Parathyroid adenoma (tissue), 2 donors: ENCODE measurements around the gene KLHL29.

ENCODE experiments used
- H2AFZ ChIP-seq: fragments of 300-600 bp; sonication (generic); one replicate; pipeline ENCODE4 v1.7.0; 2017; ENCODE audit warnings: antibody characterized with exemption, mild to moderate bottlenecking
- H3K27ac ChIP-seq: fragments of 300-600 bp; sonication (generic); one replicate; pipeline ENCODE4 v1.7.0; 2017
- H3K27me3 ChIP-seq: fragments of 300-600 bp; sonication (generic); one replicate; pipeline ENCODE4 v1.7.0; 2017; ENCODE audit warnings: low read length; ENCODE audit not compliant: control insufficient read depth, insufficient read depth
- H3K36me3 ChIP-seq: fragments of 300-600 bp; sonication (generic); one replicate; pipeline ENCODE4 v1.7.0; 2017; ENCODE audit warnings: low read length; ENCODE audit not compliant: control insufficient read depth, insufficient read depth
- H3K4me1 ChIP-seq: fragments of 300-600 bp; sonication (generic); one replicate; pipeline ENCODE4 v1.7.0; 2017; ENCODE audit warnings: control low read depth
- H3K4me2 ChIP-seq: fragments of 300-600 bp; sonication (generic); one replicate; pipeline ENCODE4 v1.7.0; 2017; ENCODE audit warnings: low read length
- H3K4me3 ChIP-seq: fragments of 300-600 bp; sonication (generic); one replicate; pipeline ENCODE4 v1.7.0; 2017; ENCODE audit warnings: low read depth, low read length
- H3K79me2 ChIP-seq: fragments of 300-600 bp; sonication (generic); one replicate; pipeline ENCODE4 v1.7.0; 2017; ENCODE audit warnings: control low read depth
- H3K9ac ChIP-seq: fragments of 300-600 bp; sonication (generic); one replicate; pipeline ENCODE4 v1.7.0; 2017; ENCODE audit warnings: mild to moderate bottlenecking
- H3K9me3 ChIP-seq: fragments of 300-600 bp; sonication (generic); one replicate; pipeline ENCODE4 v1.7.0; 2017; ENCODE audit warnings: low read length; ENCODE audit not compliant: control insufficient read depth
- CTCF ChIP-seq: fragments of 300-600 bp; sonication (generic); IDR thresholded peaks from one replicate; pipeline ENCODE4 v1.7.0; 2017; ENCODE audit warnings: antibody characterized with exemption, mild to moderate bottlenecking
- donor health status: primary hyperparathyroidism.

The KLHL29 gene

DNA sequence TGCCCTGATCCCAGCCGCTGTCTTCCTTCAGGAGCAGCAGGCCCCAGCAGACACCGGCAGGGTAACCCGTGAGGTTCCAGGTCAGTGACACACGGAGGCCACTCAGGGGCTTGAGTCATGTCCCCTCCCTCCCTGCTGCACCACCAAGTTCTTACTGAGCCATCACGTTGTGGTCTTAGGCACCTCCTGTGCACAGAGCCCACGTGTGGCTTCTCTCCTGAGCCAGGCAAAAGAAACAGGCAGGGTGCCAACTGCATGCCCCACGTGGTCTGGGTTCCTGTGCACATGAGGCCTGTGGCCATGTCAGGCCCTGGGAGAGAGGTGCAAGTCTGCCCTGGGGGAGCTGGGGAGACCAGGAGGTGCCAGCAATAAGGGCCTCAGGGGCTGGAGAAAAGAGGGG, 264.8 kb downstream of the KLHL29 start:
- H3K36me3 ChIP-seq, result no peaks in the 10 kb centered on the region
- H2AFZ ChIP-seq, result peak overlapping the region; percentile 56
- H3K4me1 ChIP-seq, result peaks cover 9% of the 10 kb centered on the region
- H3K27ac ChIP-seq, result no peak overlapping the region
- H3K79me2 ChIP-seq, result no peaks in the 10 kb centered on the region
- no peak for TF ChIP-seq CTCF
- no peaks in the 10 kb centered on the region for H3K27me3 ChIP-seq
- H3K9me3 ChIP-seq, result no peaks in the 10 kb centered on the region
- no peak overlapping the region for H3K9ac ChIP-seq
- H3K4me2 ChIP-seq, result no peak overlapping the region
- no peak overlapping the region for H3K4me3 ChIP-seq

GRCh38 chr2:23651187-23652080, 266.5 kb downstream of the KLHL29 start:
- H3K36me3 ChIP-seq, result no peaks in the 10 kb centered on the region
- no peaks in the 10 kb centered on the region for H3K79me2 ChIP-seq
- no peak overlapping the region for H2AFZ ChIP-seq
- H3K4me1 ChIP-seq, result peaks cover 9% of the 10 kb centered on the region
- H3K9me3 ChIP-seq, result no peaks in the 10 kb centered on the region
- no peaks in the 10 kb centered on the region for H3K27me3 ChIP-seq
- H3K4me3 ChIP-seq, result no peak overlapping the region
- no peak overlapping the region for H3K4me2 ChIP-seq
- TF ChIP-seq CTCF, result no peak
- H3K9ac ChIP-seq, result no peak overlapping the region
- no peak overlapping the region for H3K27ac ChIP-seq

GRCh38 chr2:23653326-23653725, 268.3 kb downstream of the KLHL29 start:
- no peaks in the 10 kb centered on the region for H3K36me3 ChIP-seq
- no peak overlapping the region for H3K4me2 ChIP-seq

GRCh38 chr2:23654756-23655155, 269.8 kb downstream of the KLHL29 start:
- Histone ChIP-seq H3K4me3 (no peak overlapping the region), H3K27me3 (no peaks in the 10 kb centered on the region), H3K4me2 (no peak overlapping the region), H3K4me1 (peaks cover 6% of the 10 kb centered on the region), H3K36me3 (no peaks in the 10 kb centered on the region), H3K27ac (no peak overlapping the region), H3K9me3 (no peaks in the 10 kb centered on the region), H2AFZ (no peak overlapping the region), H3K9ac (no peak overlapping the region), H3K79me2 (no peaks in the 10 kb centered on the region)
- no peak for TF ChIP-seq CTCF

More at GRCh38 chr2:23653326-23653725, 268.3 kb downstream of the KLHL29 start:
- no peak for TF ChIP-seq CTCF
- no peak overlapping the region for H3K9ac ChIP-seq
- no peaks in the 10 kb centered on the region for H3K79me2 ChIP-seq
- H3K4me1 ChIP-seq, result peaks cover 9% of the 10 kb centered on the region
- no peaks in the 10 kb centered on the region for H3K9me3 ChIP-seq
- H3K27ac ChIP-seq, result no peak overlapping the region
- H2AFZ ChIP-seq, result no peak overlapping the region
- H3K4me3 ChIP-seq, result no peak overlapping the region
- H3K27me3 ChIP-seq, result no peaks in the 10 kb centered on the region
